ENCODE results near the gene FHL2.

Gene FHL2

DNA sequence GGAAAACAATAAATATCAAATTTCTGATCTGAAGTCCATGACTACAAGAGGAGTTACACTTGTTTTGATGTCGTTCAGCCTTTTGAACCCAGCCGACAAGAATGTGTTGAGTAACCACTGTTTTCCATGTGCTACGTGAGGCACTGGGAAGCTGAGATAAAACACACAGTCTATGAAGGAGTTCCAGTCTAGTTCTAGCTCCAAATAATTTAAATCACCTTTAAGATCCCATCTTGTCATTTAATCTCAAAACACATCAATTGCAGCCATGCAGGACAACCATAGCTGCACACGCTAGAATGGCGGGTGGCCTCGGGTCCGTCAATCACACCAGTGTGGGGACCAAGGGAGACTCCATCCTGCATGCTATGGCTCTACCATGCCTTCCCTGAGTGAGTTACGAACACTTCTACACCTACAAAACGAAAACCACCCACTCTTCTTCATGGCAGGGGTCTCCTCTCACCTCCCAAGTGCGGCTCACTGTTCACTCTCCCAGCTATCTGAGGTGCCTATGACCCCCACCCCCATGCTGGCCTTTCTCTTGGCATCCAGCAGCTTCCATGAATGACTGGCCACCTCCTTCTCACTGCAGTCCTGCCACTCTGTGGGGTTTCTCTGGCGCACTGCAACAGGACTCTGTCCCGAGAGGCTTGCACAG, 3.8 kb downstream of the FHL2 start:
- TF ChIP-seq CTCF (IDR thresholded peaks at IDR 0.05; ENCODE audit: low read depth, low read length, poor library complexity, severe bottlenecking) (no peak), EZH2phosphoT487 (IDR thresholded peaks at IDR 0.05; ENCODE audit: borderline replicate concordance, low read length) (no peak)
- Histone ChIP-seq H3K27me3 (ENCODE audit: control insufficient read depth, low read length) (peaks cover 17% of the 10 kb centered on the region), H3K4me1 (ENCODE audit: control insufficient read depth, low read length) (no peaks in the 10 kb centered on the region), H3K27ac (ENCODE audit: low read depth, low read length) (no peak overlapping the region), H3K4me3 (ENCODE audit: low read length) (no peak overlapping the region), H3K9me3 (ENCODE audit: control insufficient read depth, insufficient read depth, low read length) (no peaks in the 10 kb centered on the region), H4K20me1 (ENCODE audit: control insufficient read depth, insufficient read depth, low read depth, low read length) (no peaks in the 10 kb centered on the region), H3K4me2 (ENCODE audit: low read length) (no peak overlapping the region), H3K79me2 (ENCODE audit: control insufficient read depth, low read length) (no peaks in the 10 kb centered on the region), H3K9me2 (replicated peaks; ENCODE audit: control insufficient read depth, low read length) (no peaks in the 10 kb centered on the region), H3F3A (ENCODE audit: control insufficient read depth, insufficient read depth) (no peaks in the 10 kb centered on the region), H3K36me3 (ENCODE audit: control insufficient read depth, low read length) (no peaks in the 10 kb centered on the region)

DNA sequence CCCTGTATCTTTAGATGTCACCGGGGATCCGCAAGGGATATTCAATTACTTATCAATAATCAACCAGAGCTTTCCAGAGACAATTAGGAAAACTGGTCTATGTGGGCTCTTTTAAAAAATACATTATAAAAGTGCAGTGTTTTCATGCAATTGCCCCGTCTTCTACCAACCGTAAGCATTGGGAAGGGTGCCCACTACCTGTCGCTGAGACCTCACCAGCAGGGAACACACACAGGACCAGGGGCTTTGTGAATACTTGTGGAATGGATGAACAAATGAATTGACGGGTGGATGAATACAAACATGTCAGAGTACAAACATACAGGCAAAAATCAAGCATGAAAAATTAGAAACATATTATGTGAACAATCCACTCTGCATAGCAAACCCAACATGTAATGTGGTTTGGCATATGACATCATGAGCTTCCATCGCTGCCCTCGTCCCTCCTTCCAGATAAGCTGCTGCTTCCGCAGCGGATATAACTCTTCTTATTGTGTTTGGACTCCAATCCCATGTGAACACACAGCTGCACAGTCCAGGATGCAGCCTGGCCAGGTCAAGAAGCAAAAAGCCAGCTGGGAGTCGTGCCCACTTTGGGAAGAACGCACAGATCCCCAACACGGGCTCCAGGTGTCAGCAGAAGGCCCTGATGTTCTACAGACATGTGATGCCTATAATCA, 5.3 kb downstream of the FHL2 start:
- no peak overlapping the region for H3K4me3 ChIP-seq (ENCODE audit: low read length)
- no peaks in the 10 kb centered on the region for H3K4me1 ChIP-seq (ENCODE audit: control insufficient read depth, low read length)
- H3K9me3 ChIP-seq (ENCODE audit: control insufficient read depth, insufficient read depth, low read length) = no peaks in the 10 kb centered on the region
- TF ChIP-seq CTCF (IDR thresholded peaks at IDR 0.05; ENCODE audit: low read depth, low read length, poor library complexity, severe bottlenecking) = no peak
- TF ChIP-seq EZH2phosphoT487 (IDR thresholded peaks at IDR 0.05; ENCODE audit: borderline replicate concordance, low read length) = no peak
- H3K36me3 ChIP-seq (ENCODE audit: control insufficient read depth, low read length) = no peaks in the 10 kb centered on the region
- no peaks in the 10 kb centered on the region for H3F3A ChIP-seq (ENCODE audit: control insufficient read depth, insufficient read depth)
- no peak overlapping the region for H3K27ac ChIP-seq (ENCODE audit: low read depth, low read length)
- no peaks in the 10 kb centered on the region for H3K79me2 ChIP-seq (ENCODE audit: control insufficient read depth, low read length)
- no peaks in the 10 kb centered on the region for H4K20me1 ChIP-seq (ENCODE audit: control insufficient read depth, insufficient read depth, low read depth, low read length)
- no peaks in the 10 kb centered on the region for H3K9me2 ChIP-seq (replicated peaks; ENCODE audit: control insufficient read depth, low read length)
- peaks cover 13% of the 10 kb centered on the region for H3K27me3 ChIP-seq (ENCODE audit: control insufficient read depth, low read length)
- H3K4me2 ChIP-seq (ENCODE audit: low read length) = no peak overlapping the region

DNA sequence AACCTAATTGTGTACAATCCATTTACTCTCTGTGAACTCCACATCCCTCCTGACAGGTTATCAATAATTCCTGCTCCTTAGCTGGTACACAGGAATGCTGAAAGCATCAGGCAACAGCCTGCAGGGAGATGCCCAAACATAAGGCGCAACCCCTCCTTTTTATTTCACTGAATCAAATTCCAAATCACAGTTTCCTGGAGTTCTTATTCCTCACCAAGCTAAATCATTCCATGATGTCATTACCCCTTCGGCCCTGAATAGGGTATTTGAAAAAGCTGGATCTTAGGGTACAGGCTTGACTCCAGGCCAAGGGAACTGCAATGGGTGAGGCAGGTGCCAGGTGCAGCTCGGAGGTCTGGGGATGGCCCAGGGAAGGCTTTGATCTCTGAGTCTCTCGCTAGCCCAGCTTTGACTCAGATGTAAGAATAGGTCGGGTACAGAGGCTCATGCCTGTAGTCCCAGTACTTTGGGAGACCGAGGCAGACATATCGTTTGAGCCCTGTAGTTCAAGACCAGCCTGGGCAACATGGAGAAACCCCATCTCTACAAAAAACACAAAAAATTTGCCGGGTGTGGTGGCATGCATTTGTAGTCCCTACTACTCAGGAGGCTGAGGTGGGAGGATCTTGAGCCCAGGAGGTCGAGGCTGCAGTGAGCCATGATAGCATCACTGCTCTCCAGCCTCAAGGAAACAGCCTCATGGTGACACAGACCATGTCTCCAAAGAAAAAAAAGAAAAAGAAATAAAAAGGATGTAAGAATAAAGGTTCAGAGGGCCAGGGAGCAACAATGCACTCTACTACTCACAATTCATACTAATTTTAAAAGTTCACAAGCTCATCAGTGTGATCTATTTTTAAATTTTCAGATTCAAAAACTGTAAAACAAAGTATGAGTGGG, 6.8 kb downstream of the FHL2 start:
- Histone ChIP-seq H3K36me3 (ENCODE audit: control insufficient read depth, low read length) (no peaks in the 10 kb centered on the region), H3K27me3 (ENCODE audit: control insufficient read depth, low read length) (peaks cover 2% of the 10 kb centered on the region; the same call in 1 of the 2 replicates), H3K27ac (ENCODE audit: low read depth, low read length) (no peak overlapping the region), H3K4me3 (ENCODE audit: low read length) (no peak overlapping the region), H3K9me3 (ENCODE audit: control insufficient read depth, insufficient read depth, low read length) (no peaks in the 10 kb centered on the region), H3K4me1 (ENCODE audit: control insufficient read depth, low read length) (no peaks in the 10 kb centered on the region), H3K4me2 (ENCODE audit: low read length) (no peak overlapping the region), H3K9me2 (replicated peaks; ENCODE audit: control insufficient read depth, low read length) (no peaks in the 10 kb centered on the region), H4K20me1 (ENCODE audit: control insufficient read depth, insufficient read depth, low read depth, low read length) (no peaks in the 10 kb centered on the region), H3F3A (ENCODE audit: control insufficient read depth, insufficient read depth) (no peaks in the 10 kb centered on the region), H3K79me2 (ENCODE audit: control insufficient read depth, low read length) (no peaks in the 10 kb centered on the region)
- TF ChIP-seq CTCF (IDR thresholded peaks at IDR 0.05; ENCODE audit: low read depth, low read length, poor library complexity, severe bottlenecking) (no peak), EZH2phosphoT487 (IDR thresholded peaks at IDR 0.05; ENCODE audit: borderline replicate concordance, low read length) (no peak)

Data from DOHH2 (cell line).